ENCODE results near the gene LCP2. TPM values are rescaled to one million over a fixed set of nuclear protein-coding genes. Genes with fewer than 3 reads are reported as not detected.
A peak's percentile ranks its signal among the peaks of the same experiment; 100 is the strongest.

The LCP2 gene
- total and polyA plus RNA-seq, 8 donors = 7.0 to 110 (median 9.5) TPM

GRCh38 chr5:170206216-170206615 lies 91.4 kb downstream of the LCP2 start:
- no peaks in the 10 kb centered on the region for H3K4me1 ChIP-seq
- H3K9me3 ChIP-seq = no peaks in the 10 kb centered on the region
- H3K27me3 ChIP-seq = peaks cover 0 to 10% of the 10 kb centered on the region in 2 donors
- no peak overlapping the region for H3K4me3 ChIP-seq
- intact Hi-C loops (cut with DNase I) = no loop called here
- no peak overlapping the region for H3K27ac ChIP-seq
- ATAC-seq (no peak), DNase-seq (peak in 1 of 4 donors; percentile 41)
- no peaks in the 10 kb centered on the region for H3K36me3 ChIP-seq
- no peak for TF ChIP-seq CTCF (IDR thresholded peaks at IDR 0.05)

- TF ChIP-seq CTCF (IDR thresholded peaks at IDR 0.05) = no peak
- H3K9me3 ChIP-seq = no peaks in the 10 kb centered on the region
- no peak overlapping the region for H3K27ac ChIP-seq
- no peaks in the 10 kb centered on the region for H3K4me1 ChIP-seq
- no peak for DNase-seq
- H3K27me3 ChIP-seq = peaks cover 0 to 10% of the 10 kb centered on the region in 2 donors
- H3K4me3 ChIP-seq = no peak overlapping the region
- H3K36me3 ChIP-seq = no peaks in the 10 kb centered on the region
- intact Hi-C loops (cut with DNase I) = no loop called here
- ATAC-seq = no peak
These were observed 93.4 kb downstream of the LCP2 start for GRCh38 chr5:170204202-170204601.

GRCh38 chr5:170202117-170202516 lies 95.5 kb downstream of the LCP2 start:
- Histone ChIP-seq H3K27ac (no peak overlapping the region), H3K36me3 (no peaks in the 10 kb centered on the region), H3K4me1 (no peaks in the 10 kb centered on the region), H3K27me3 (peaks cover 0 to 10% of the 10 kb centered on the region in 2 donors), H3K4me3 (no peak overlapping the region), H3K9me3 (no peaks in the 10 kb centered on the region)
- no peak for TF ChIP-seq CTCF (IDR thresholded peaks at IDR 0.05)
- ATAC-seq = no peak
- intact Hi-C loops (cut with DNase I) = no loop called here
- DNase-seq = peak in 2 of 4 donors; percentile 55 to 61

- ATAC-seq = no peak
- no peak for DNase-seq
- Histone ChIP-seq H3K9me3 (no peaks in the 10 kb centered on the region), H3K27ac (no peak overlapping the region), H3K4me3 (no peak overlapping the region), H3K27me3 (peaks cover 0 to 10% of the 10 kb centered on the region in 2 donors), H3K36me3 (no peaks in the 10 kb centered on the region), H3K4me1 (no peaks in the 10 kb centered on the region)
- intact Hi-C loops (cut with DNase I) = no loop called here
- TF ChIP-seq CTCF (IDR thresholded peaks at IDR 0.05) = no peak
These were observed 96.3 kb downstream of the LCP2 start for GRCh38 chr5:170201311-170201710.

GRCh38 chr5:170200876-170201275 lies 96.7 kb downstream of the LCP2 start:
- intact Hi-C loops (cut with DNase I) = no loop called here
- H3K9me3 ChIP-seq = no peaks in the 10 kb centered on the region
- no peak for DNase-seq
- no peak for TF ChIP-seq CTCF (IDR thresholded peaks at IDR 0.05)
- no peak overlapping the region for H3K27ac ChIP-seq
- H3K4me3 ChIP-seq = no peak overlapping the region
- no peak for ATAC-seq
- no peaks in the 10 kb centered on the region for H3K36me3 ChIP-seq
- H3K4me1 ChIP-seq = no peaks in the 10 kb centered on the region
- H3K27me3 ChIP-seq = peaks cover 0 to 10% of the 10 kb centered on the region in 2 donors

Other genes starting within 250 kb of the LCP2 start
- gene FOXI1, start 191.9 kb downstream of the LCP2 start, total RNA-seq = not detected
- under 1 TPM in 2 of 6 donors, not detected in 4; 0.07 to 0.09 TPM for gene FOXI1, start 191.9 kb downstream of the LCP2 start, polyA plus RNA-seq (ENCODE audit: insufficient read length in 6 of 6)
- gene C5orf58, start 64.8 kb downstream of the LCP2 start, total RNA-seq = not detected
- gene C5orf58, start 64.8 kb downstream of the LCP2 start, polyA plus RNA-seq (ENCODE audit: insufficient read length in 6 of 6) = under 1 TPM; 0.34 to 0.72 (median 0.43) TPM
- gene KCNMB1, start 91.6 kb upstream of the LCP2 start, total RNA-seq = 1 to 10 TPM; 1.9 to 5.0 TPM
- gene KCNMB1, start 91.6 kb upstream of the LCP2 start, polyA plus RNA-seq (ENCODE audit: insufficient read length in 6 of 6) = 1 to 10 TPM in 5 of 6 donors, under 1 TPM in 1; 0.78 to 1.9 (median 1.2) TPM
- under 1 TPM; 0.35 to 0.52 TPM for gene KCNIP1, start 206.2 kb upstream of the LCP2 start, total RNA-seq
- gene KCNIP1, start 206.2 kb upstream of the LCP2 start, polyA plus RNA-seq (ENCODE audit: insufficient read length in 6 of 6) = 1 to 10 TPM; 1.7 to 4.9 (median 2.9) TPM

Data from left lung (tissue), 10 donors.